Heart left ventricle (tissue), 16 donors: ENCODE data around the gene CTNNA1. TPM values are rescaled to one million over a fixed set of nuclear protein-coding genes. Genes with fewer than 3 reads are reported as not detected.

Source experiments
- ATAC-seq, 4 donors: fragments of 200-7000 bp; cut with Tn5 transposase; one replicate each; pipeline ENCODE4 v1.9.1; 2020 to 2022; ENCODE audit warnings: moderate library complexity in 4 of 4, mild to moderate bottlenecking in 3 of 4, moderate number of reproducible peaks in 1 of 4
- DNase-seq, 5 donors: peaks; one replicate each; pipeline ENCODE4 v3.0.0-alpha.2; 2020
- H3K27ac ChIP-seq, 12 donors: fragments of 200-600 bp; sonication (generic) in 4 of 12; one replicate each; pipeline versions ENCODE4 v1.5.0 to v1.8.0; 2016 to 2022; ENCODE audit warnings: mild to moderate bottlenecking in 2 of 12
- H3K27me3 ChIP-seq, 9 donors: fragments of 200-600 bp; sonication (generic) in 2 of 9; one replicate each; pipeline versions ENCODE4 v1.5.1 to v1.8.0; 2016 to 2022; ENCODE audit warnings: mild to moderate bottlenecking in 3 of 9
- H3K36me3 ChIP-seq, 9 donors: fragments of 200-600 bp; sonication (generic) in 2 of 9; one replicate each; pipeline versions ENCODE4 v1.5.0 to v1.8.0; 2018 to 2022; ENCODE audit warnings: mild to moderate bottlenecking in 2 of 9
- H3K4me1 ChIP-seq, 12 donors: fragments of 200-600 bp; sonication (generic) in 4 of 12; one replicate each; pipeline versions ENCODE4 v1.5.0 to v1.8.0; 2016 to 2022; ENCODE audit warnings: mild to moderate bottlenecking in 3 of 12
- H3K4me3 ChIP-seq, 12 donors: fragments of 200-600 bp; sonication (generic) in 4 of 12; one replicate each; pipeline versions ENCODE4 v1.5.0 to v1.8.0; 2017 to 2022; ENCODE audit warnings: mild to moderate bottlenecking in 9 of 12, moderate library complexity in 4 of 12
- H3K9me3 ChIP-seq, 12 donors: fragments of 200-600 bp; sonication (generic) in 4 of 12; one replicate each; pipeline versions ENCODE4 v1.5.0 to v1.8.0; 2016 to 2022; ENCODE audit warnings: mild to moderate bottlenecking in 1 of 12
- POLR2A ChIP-seq, 2 donors: fragments of 450-650 bp; IDR thresholded peaks; one replicate each; pipeline ENCODE4 v1.6.1; 2017; ENCODE audit warnings: antibody characterized with exemption in 2 of 2, mild to moderate bottlenecking in 2 of 2, moderate library complexity in 2 of 2
- WGBS, 4 donors: extraction: QIAGEN DNeasy Blood & Tissue Kit in 2 of 4; methylation state at CpG; one replicate each; pipeline versions ENCODE4 v1.1.5 to v1.1.7; 2013 to 2018; 5-methylcytosine and 5-hydroxymethylcytosine counted together
- intact Hi-C, 10 donors: fragments of 100-400 bp; cut with DNase I; formaldehyde crosslinking; loops; one replicate each; pipeline versions ENCODE4 v1.11.1 to v1.14.2; 2022
- polyA plus RNA-seq, 2 donors: library from polyadenylated mRNA; stranded (reverse); fragments of 200-250 nt; gene quantifications; one replicate each; pipeline ENCODE4 v1.2.3, GENCODE V29; 2013
- total RNA-seq, 9 donors: library from RNA; depleted of rRNA in 2 of 9; stranded (reverse); fragments of >200 nt in 2 of 9; fragmentation: NEBNext Ultra II Directional in 3 of 9; extraction: Animal tissue kit (Norgen Biotek cat#: 25700) in 3 of 9; gene quantifications; one replicate each; pipeline versions ENCODE4 v1.1.0 to v1.2.4, GENCODE V29; 2016 to 2023
- TF ChIP-seq, protein P1 (sequence below), 12 donors: fragments of 200-600 bp; sonication (generic) in 4 of 12; IDR thresholded peaks; one replicate each; pipeline versions ENCODE4 v1.5.0 to v1.8.0; 2018 to 2022; ENCODE audit warnings: antibody characterized with exemption in 12 of 12, mild to moderate bottlenecking in 5 of 12
- donor health status: ischemic (EF 13 %, LVEDD 7.1; RV severe dilation, severe dysfunction).
- donor health status: healthy with polysubstance abuse.
- donor health status: DM: no; HTN: yes; CAD: no.
- donor health status: DM: no; HTN: no; CAD: no.
- donor health status: ischemic (EF 25% LVEDD 6.9; RV normal size, moderate dysfunction).
- donor health status: ischemic (EF 25% LVEDD 5.7; RV mildly dilated, moderate dysfunction).
- donor health status: healthy.
- donor health status: DM: yes; HTN: yes; CAD: no.
- donor health status: ischemic (EF 35%, LVEDD 5.7; RV mildly dilated, moderate dysfunction).
- donor health status: nonischemic (EF 11% LVEDD 7.7; RV severe dilation, severe dysfunction).
- donor health status: DM: yes; HTN: yes; CAD: no.
- donor health status: PGD.
- donor health status: ischemic (EF 29% LVEDD 5.4; RV normal size, mild dysfunction).
- donor health status: nonischemic (EF 23%, LVEDD 6.1; RV moderate dilation, normal function).

CTNNA1 gene
- total and polyA plus RNA-seq, 11 donors, result 140 to 460 (median 399) TPM

DNA sequence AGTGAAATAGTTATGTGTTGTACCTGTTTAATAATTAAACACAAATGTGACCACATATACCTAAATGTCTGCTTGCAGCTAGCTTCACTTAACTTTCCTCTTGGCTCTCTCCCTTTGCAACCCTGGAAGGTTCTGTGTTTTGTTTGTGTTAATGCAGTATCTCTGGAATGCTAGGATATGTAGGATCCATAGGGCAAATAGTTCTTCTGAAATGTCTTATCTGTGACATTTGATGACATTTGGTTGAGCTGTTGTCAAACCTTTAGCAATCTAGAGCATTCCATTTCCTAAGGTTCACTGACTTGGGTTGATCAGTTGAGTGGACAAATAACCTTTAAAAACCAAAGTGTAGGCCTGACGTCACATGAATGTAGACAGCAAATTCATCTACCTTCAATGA, 21.8 kb downstream of the CTNNA1 start:
- no peak overlapping the region for H3K27ac ChIP-seq
- H3K9me3 ChIP-seq, result no peaks in the 10 kb centered on the region
- WGBS, 4 donors, result 50 to 75% (median 66%) methylated on average over 1 of the region's 1 CpG
- no peak for ATAC-seq
- no peak for DNase-seq
- TF ChIP-seq POLR2A (IDR thresholded peaks at IDR 0.05), result no peak
- TF ChIP-seq, protein P1, sequence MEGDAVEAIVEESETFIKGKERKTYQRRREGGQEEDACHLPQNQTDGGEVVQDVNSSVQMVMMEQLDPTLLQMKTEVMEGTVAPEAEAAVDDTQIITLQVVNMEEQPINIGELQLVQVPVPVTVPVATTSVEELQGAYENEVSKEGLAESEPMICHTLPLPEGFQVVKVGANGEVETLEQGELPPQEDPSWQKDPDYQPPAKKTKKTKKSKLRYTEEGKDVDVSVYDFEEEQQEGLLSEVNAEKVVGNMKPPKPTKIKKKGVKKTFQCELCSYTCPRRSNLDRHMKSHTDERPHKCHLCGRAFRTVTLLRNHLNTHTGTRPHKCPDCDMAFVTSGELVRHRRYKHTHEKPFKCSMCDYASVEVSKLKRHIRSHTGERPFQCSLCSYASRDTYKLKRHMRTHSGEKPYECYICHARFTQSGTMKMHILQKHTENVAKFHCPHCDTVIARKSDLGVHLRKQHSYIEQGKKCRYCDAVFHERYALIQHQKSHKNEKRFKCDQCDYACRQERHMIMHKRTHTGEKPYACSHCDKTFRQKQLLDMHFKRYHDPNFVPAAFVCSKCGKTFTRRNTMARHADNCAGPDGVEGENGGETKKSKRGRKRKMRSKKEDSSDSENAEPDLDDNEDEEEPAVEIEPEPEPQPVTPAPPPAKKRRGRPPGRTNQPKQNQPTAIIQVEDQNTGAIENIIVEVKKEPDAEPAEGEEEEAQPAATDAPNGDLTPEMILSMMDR (IDR thresholded peaks at IDR 0.05), result no peak
- peaks cover 0 to 58% (median 32%) of the 10 kb centered on the region in 12 donors for H3K4me1 ChIP-seq
- peaks cover 0 to 24% (median 8%) of the 10 kb centered on the region in 9 donors for H3K36me3 ChIP-seq
- H3K27me3 ChIP-seq, result no peaks in the 10 kb centered on the region
- no peak overlapping the region for H3K4me3 ChIP-seq
- intact Hi-C loops, result no loop called here

DNA sequence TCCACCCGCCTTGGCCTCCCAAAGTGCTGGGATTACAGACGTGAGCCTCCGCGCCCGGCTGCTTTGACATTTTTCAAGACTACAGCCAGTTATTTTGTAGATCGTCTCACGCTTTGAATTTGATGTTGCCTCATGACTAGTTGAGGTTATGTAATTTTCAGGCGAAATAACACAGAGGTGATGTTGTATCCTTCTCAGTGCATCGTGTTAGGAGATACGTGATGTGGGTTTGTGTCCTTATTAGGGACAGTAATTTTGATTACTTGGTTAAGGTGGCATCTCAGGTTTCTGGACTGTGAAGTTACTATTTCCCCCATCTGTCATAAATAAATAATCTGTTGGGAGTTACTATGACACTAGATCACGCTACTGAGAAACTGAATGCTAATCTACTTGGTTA, 25.0 kb downstream of the CTNNA1 start:
- H3K4me1 ChIP-seq, result peaks cover 0 to 39% (median 13%) of the 10 kb centered on the region in 12 donors
- no peak for ATAC-seq

DNA sequence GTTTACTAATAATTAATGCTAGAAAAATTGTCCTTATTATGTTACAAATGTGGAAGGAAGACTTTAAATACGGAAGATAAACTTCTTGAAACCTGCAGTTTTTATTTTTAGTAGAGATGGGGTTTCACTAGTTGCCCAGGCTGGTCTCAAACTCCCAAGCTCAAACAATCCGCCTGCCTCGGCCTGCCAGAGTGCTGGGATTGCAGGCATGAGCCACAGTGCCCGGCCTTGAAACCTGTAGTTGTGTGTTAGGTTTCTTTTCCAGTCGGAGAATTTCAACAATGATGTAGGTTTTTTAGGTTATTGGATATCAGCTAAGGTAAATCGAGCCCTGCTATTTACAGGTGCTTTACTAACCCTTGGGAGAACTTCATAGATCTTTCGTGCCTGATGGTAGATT, 30.8 kb downstream of the CTNNA1 start:
- WGBS, 4 donors, result 83 to 90% (median 88%) methylated on average over 7 of the region's 7 CpGs
- H3K4me3 ChIP-seq, result no peak overlapping the region
- no peaks in the 10 kb centered on the region for H3K27me3 ChIP-seq
- DNase-seq, result no peak
- no peaks in the 10 kb centered on the region for H3K9me3 ChIP-seq
- peaks cover 0 to 61% (median 19%) of the 10 kb centered on the region in 12 donors for H3K4me1 ChIP-seq
- H3K27ac ChIP-seq, result no peak overlapping the region
- peaks cover 0 to 65% (median 47%) of the 10 kb centered on the region in 9 donors for H3K36me3 ChIP-seq
- no peak for ATAC-seq
- intact Hi-C loops, result no loop called here
- TF ChIP-seq, protein P1 (IDR thresholded peaks at IDR 0.05), result no peak
- TF ChIP-seq POLR2A (IDR thresholded peaks at IDR 0.05), result no peak

More for the DNA sequence above, 25.0 kb downstream of the CTNNA1 start:
- intact Hi-C loops, result no loop called here
- H3K36me3 ChIP-seq, result peaks cover 0 to 40% (median 26%) of the 10 kb centered on the region in 9 donors
- H3K27ac ChIP-seq, result no peak overlapping the region
- H3K4me3 ChIP-seq, result no peak overlapping the region
- TF ChIP-seq, protein P1 (IDR thresholded peaks at IDR 0.05), result no peak
- TF ChIP-seq POLR2A (IDR thresholded peaks at IDR 0.05), result no peak
- no peak for DNase-seq
- no peaks in the 10 kb centered on the region for H3K27me3 ChIP-seq
- WGBS, 4 donors, result 93 to 97% (median 95%) methylated on average over 11 of the region's 11 CpGs
- H3K9me3 ChIP-seq, result no peaks in the 10 kb centered on the region

DNA sequence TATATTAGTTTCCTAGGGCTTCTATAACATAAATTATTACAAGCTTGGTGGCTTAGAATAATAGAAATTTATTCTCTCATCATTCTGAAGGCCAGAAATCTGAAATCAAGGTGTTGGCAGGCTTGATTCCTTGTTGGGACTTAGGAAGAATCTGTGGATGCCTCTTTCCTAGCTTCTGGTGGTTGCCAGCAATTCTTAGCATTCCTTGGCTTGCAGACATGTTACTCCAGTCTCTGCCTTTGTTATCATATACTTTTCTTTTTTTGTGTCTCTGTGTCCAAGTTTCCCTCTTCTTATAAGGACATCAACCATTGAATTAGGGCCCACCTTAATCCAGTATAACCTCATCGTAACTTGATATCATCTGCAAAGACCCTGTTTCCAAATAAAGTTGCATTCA, 31.4 kb downstream of the CTNNA1 start:
- Histone ChIP-seq H3K27me3 (no peaks in the 10 kb centered on the region), H3K9me3 (no peaks in the 10 kb centered on the region), H3K4me3 (no peak overlapping the region), H3K27ac (no peak overlapping the region), H3K4me1 (peaks cover 0 to 61% (median 20%) of the 10 kb centered on the region in 12 donors), H3K36me3 (peaks cover 0 to 64% (median 47%) of the 10 kb centered on the region in 9 donors)
- peak in 1 of 4 donors; percentile 31 for ATAC-seq
- DNase-seq, result no peak
- WGBS, 4 donors, result 77 to 87% (median 78%) methylated on average over 1 of the region's 1 CpG
- TF ChIP-seq, protein P1 (IDR thresholded peaks at IDR 0.05), result no peak
- intact Hi-C loops, result no loop called here
